Breast epithelium (tissue), 4 donors: ENCODE data around the gene S100G. TPM values are rescaled to one million over a fixed set of nuclear protein-coding genes. Genes with fewer than 3 reads are reported as not detected.
"Not testable (repeated sequence)": the region's sequence is repeated elsewhere in the genome, so short reads cannot be mapped to it uniquely, and the experiment has no call there.

Source experiments
- DNase-seq, 2 donors: peaks; one replicate each; pipeline ENCODE4 v3.0.0-alpha.2; 2019; ENCODE audit warnings: low spot score in 2 of 2
- H3K27ac ChIP-seq, 2 donors: fragments of 200-600 bp; sonication (generic) in 1 of 2; one replicate each; pipeline ENCODE4 v1.5.1; 2016 to 2019; ENCODE audit warnings: mild to moderate bottlenecking in 1 of 2
- H3K27me3 ChIP-seq, 2 donors: fragments of 200-600 bp; sonication (generic) in 1 of 2; one replicate each; pipeline versions ENCODE4 v1.5.1 to v1.6.0; 2017 to 2019; ENCODE audit warnings: control low read depth in 1 of 2, mild to moderate bottlenecking in 1 of 2
- H3K36me3 ChIP-seq: fragments of 200-600 bp; one replicate; pipeline ENCODE4 v1.5.1; 2019
- H3K4me1 ChIP-seq, 2 donors: fragments of 200-600 bp; sonication (generic); one replicate each; pipeline ENCODE4 v1.5.1; 2016 to 2019; ENCODE audit warnings: control low read depth in 1 of 2
- H3K4me3 ChIP-seq, 3 donors: fragments of 200-600 bp; sonication (generic); 1 replicate in 2 of 3; 2 replicates in 1 of 3; pipeline ENCODE4 v1.5.1; 2016 to 2019; ENCODE audit warnings: mild to moderate bottlenecking in 3 of 3, moderate library complexity in 2 of 3
- H3K9me3 ChIP-seq, 2 donors: fragments of 200-600 bp; sonication (generic) in 1 of 2; one replicate each; pipeline ENCODE4 v1.5.1; 2016 to 2019; ENCODE audit warnings: control low read depth in 1 of 2
- CTCF ChIP-seq, 3 donors: fragments of 450-650 bp; IDR thresholded peaks; one replicate each; pipeline ENCODE4 v1.5.1; 2016 to 2017; ENCODE audit warnings: antibody characterized with exemption in 3 of 3, mild to moderate bottlenecking in 3 of 3, moderate library complexity in 3 of 3
- POLR2A ChIP-seq: fragments of 450-650 bp; IDR thresholded peaks from one replicate; pipeline ENCODE4 v1.6.1; 2016; ENCODE audit warnings: antibody characterized with exemption, mild to moderate bottlenecking, moderate library complexity
- POLR2AphosphoS5 ChIP-seq, 3 donors: sonication (generic); formaldehyde crosslinking; IDR thresholded peaks; one replicate each; pipeline ENCODE4 v1.6.1; 2017; ENCODE audit warnings: antibody characterized with exemption in 3 of 3
- intact Hi-C: fragments of 100-400 bp; cut with DNase I; formaldehyde crosslinking; loops from one replicate; pipeline ENCODE4 v1.15.1; 2023; ENCODE audit warnings: low total_unique reads
- total RNA-seq, 3 donors: library from RNA; depleted of rRNA; stranded (reverse); fragments of >200 nt; gene quantifications; one replicate each; pipeline ENCODE4 v1.1.0, GENCODE V29; 2016

Gene S100G
- total RNA-seq, 3 donors from 2014 or later, result 1.6 TPM; not detected in 2

GRCh38 chrX:16610121-16610621 lies 39.8 kb upstream of the S100G start:
- Histone ChIP-seq H3K4me3 (no peak overlapping the region), H3K27me3 (peaks cover 0 to 14% of the 10 kb centered on the region in 2 donors), H3K9me3 (no peaks in the 10 kb centered on the region), H3K36me3 (no peaks in the 10 kb centered on the region), H3K27ac (no peak overlapping the region), H3K4me1 (no peaks in the 10 kb centered on the region)
- DNase-seq, result no peak
- no peak for TF ChIP-seq POLR2A
- no peak for TF ChIP-seq POLR2AphosphoS5 (IDR thresholded peaks at IDR 0.05)
- TF ChIP-seq CTCF (IDR thresholded peaks at IDR 0.05), result no peak
- intact Hi-C loops, result no loop called here

DNA sequence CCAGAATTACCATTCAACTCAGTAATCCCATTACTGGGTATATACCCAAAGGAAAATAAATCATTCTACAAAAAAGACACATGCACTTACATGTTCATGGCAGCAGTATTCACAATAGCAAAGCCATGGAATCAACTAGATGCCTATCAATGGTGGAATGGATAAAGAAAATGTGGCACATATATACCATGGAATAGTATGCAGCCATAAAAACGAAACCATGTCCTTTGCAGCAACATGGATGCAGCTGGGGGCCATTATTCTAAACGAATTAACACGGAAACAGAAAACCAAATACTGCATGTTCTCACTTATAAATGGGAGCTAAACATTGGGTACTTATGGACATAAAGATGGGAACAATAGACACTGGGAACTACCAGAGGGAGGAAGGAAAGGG lies 39.3 kb upstream of the S100G start:
- H3K4me3 ChIP-seq, H3K27ac ChIP-seq, H3K4me1 ChIP-seq, H3K36me3 ChIP-seq, H3K9me3 ChIP-seq, intact Hi-C loops, DNase-seq: not testable (repeated sequence)
- H3K27me3 ChIP-seq, result peaks cover 0 to 14% of the 10 kb centered on the region in 2 donors

- TF ChIP-seq CTCF (IDR thresholded peaks at IDR 0.05) (no peak), POLR2AphosphoS5 (IDR thresholded peaks at IDR 0.05) (no peak), POLR2A (no peak)
- intact Hi-C loops, result no loop called here
- no peaks in the 10 kb centered on the region for H3K4me1 ChIP-seq
- no peak overlapping the region for H3K27ac ChIP-seq
- H3K4me3 ChIP-seq, result no peak overlapping the region
- peaks cover 0 to 15% of the 10 kb centered on the region in 2 donors for H3K27me3 ChIP-seq
- H3K9me3 ChIP-seq, result no peaks in the 10 kb centered on the region
- H3K36me3 ChIP-seq, result no peaks in the 10 kb centered on the region
- DNase-seq, result no peak
Observed at GRCh38 chrX:16612257-16612897, 37.6 kb upstream of the S100G start.

DNA sequence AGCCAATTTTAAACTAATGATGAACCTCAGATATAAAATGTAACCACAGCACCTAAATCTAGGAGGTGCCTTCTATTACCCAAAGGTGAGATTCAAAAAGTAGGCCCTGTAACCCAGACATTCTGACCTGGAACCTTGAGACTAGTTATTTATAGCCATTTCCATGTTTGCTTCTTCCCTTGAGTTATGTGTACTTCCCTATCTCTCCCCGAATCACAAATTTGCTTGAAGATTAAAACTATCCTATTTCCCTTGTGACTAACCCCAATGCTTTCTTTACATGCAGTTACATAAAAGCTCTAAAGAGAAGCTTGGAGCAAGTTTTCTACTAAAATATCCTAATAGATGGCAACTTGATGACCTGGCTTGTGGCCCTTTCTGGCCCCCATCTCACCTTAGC lies 32.6 kb upstream of the S100G start:
- no peak overlapping the region for H3K27ac ChIP-seq
- no peak for DNase-seq
- intact Hi-C loops, result no loop called here
- H3K36me3 ChIP-seq, result no peaks in the 10 kb centered on the region
- H3K27me3 ChIP-seq, result peaks cover 0 to 14% of the 10 kb centered on the region in 2 donors
- no peaks in the 10 kb centered on the region for H3K4me1 ChIP-seq
- no peaks in the 10 kb centered on the region for H3K9me3 ChIP-seq
- H3K4me3 ChIP-seq, result no peak overlapping the region
- no peak for TF ChIP-seq POLR2AphosphoS5 (IDR thresholded peaks at IDR 0.05)
- TF ChIP-seq CTCF (IDR thresholded peaks at IDR 0.05), result no peak
- no peak for TF ChIP-seq POLR2A

- H3K27me3 ChIP-seq, result peaks cover 0 to 12% of the 10 kb centered on the region in 2 donors
- no peaks in the 10 kb centered on the region for H3K4me1 ChIP-seq
- intact Hi-C loops, result no loop called here
- no peak for TF ChIP-seq POLR2A
- TF ChIP-seq POLR2AphosphoS5 (IDR thresholded peaks at IDR 0.05), result no peak
- no peak for TF ChIP-seq CTCF (IDR thresholded peaks at IDR 0.05)
- H3K27ac ChIP-seq, result no peak overlapping the region
- no peak for DNase-seq
- H3K36me3 ChIP-seq, result no peaks in the 10 kb centered on the region
- no peaks in the 10 kb centered on the region for H3K9me3 ChIP-seq
- no peak overlapping the region for H3K4me3 ChIP-seq
Observed at GRCh38 chrX:16618422-16618821, 31.5 kb upstream of the S100G start.
